DMS 273 (cell line): Measurements from ENCODE around the gene NCOR1.

Experiments used
- DNase-seq: peaks from one replicate; lab custom pipeline; 2025; ENCODE audit not compliant: unreplicated experiment; lab: John Stamatoyannopoulos, UW

Gene NCOR1

DNA sequence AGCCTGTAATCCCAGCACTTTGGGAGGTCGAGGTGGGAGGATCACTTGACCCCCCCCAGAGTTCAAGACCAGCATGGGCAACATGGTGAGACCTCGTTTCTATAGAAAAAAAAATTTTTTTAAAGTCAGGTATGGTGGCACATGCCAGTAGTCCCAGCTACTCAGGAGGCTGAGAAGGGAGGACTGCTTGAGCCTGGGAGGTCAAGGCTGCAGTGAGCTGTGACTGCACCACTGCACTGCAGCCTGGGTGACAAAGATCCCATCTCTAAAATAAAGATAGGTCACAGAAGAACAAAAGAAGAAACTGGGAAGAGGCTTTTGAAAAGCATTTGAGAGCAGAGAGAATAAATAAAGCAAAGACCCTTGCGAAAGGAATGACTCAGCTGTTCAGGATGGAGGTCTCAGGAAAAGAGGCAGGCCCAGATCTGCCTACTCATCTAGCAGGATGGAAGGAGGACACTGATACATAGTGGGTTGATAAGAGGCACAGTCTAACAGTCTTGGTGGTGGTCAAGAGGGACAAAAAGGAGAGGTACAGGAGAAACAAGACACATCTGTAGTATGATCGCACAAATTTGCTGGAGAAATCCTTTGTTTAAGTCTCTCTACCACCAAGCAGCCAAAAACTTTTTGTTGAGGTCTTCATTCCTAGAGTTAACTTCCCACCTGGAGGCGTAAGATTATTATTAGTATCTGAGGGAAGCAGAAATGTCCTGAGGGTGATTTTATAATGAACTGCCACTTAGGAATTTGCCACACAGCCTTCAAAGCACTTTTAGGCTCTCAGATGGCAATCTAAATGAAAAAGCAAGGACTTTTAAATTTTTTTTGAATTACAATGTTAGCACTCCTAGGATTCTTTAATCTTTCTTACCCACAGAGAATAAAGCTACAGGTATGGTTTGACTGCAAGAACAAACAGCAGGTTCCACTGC, 233.4 kb downstream of the NCOR1 start:
- DNase-seq: no peak

DNA sequence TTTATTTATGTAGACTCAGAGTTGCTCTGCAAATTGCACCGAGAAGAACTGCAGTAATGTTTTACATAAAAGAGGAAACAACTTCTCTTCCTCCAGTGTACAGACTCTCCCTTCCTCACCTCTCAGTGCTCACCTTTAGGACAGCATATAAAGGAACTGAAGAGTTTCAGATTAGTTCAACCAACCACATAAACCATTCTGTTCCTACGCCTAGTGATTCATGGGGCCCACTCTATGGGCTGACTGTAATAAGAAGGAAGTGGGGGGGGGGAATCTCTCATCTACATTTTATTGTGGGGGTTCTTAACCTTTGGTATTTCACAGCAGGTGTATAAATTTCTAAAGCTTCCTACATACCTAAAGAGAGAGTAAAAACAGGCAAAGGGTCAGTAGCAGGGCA, 234.1 kb downstream of the NCOR1 start:
- no peak for DNase-seq
